ENCODE results near the gene CHST9. TPM values are rescaled to one million over a fixed set of nuclear protein-coding genes. Genes with fewer than 3 reads are reported as not detected.
"Not testable (repeated sequence)": the region's sequence is repeated elsewhere in the genome, so short reads cannot be mapped to it uniquely, and the experiment has no call there.

The CHST9 gene
- total RNA-seq, 4 donors from 2014 or later: 0.16 to 0.80 (median 0.41) TPM; not detected in 1

DNA sequence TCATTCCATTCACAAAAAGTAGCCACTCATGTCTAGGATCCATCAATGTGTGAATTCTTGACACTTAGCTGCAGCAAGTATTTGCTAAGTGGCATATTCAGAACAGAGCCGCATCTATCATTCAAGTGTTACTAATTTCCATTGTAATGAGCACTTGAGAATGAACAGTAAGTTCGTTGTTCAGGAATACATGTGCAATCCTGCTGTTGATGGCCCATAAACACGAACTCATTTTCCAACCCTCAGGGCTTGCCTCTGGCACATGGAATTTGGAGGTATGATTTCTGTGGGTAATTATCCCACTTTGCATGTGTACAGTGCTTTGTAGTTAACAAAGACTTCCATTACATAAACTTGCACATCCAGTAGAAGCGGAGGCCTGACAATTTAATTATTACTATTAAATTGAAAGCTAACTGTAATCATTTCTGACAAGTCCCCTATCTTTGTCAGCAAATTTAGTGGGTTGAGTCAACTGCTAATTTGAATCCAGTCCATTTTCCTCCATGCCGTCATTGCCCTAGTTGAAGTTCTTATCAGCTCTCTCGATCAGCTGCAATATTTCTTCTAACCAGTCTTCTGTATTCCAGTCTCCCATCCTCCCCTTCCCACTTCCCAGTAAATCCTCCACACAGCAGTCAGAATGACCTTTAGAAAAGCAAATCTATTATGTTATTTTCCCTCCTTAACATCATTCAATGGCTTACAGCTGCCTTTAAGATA, 203.6 kb downstream of the CHST9 start:
- WGBS, 2 donors (ENCODE audit: low coverage in 1 of 2): 68 to 69% methylated on average over 5 to 6 of the region's 6 CpGs
- in situ Hi-C loops (cut with MboI; ENCODE audit: low pct_ligation_motif_present in 1 of 4, low pct_unique_long_range_greater_than_20kb in 1 of 4, low sequenced_read_pairs in 3 of 4) (no loop called here), intact Hi-C loops (cut with DNase I; ENCODE audit: low total_unique reads) (no loop called here)
- no peak for DNase-seq
- H3K36me3 ChIP-seq: no peaks in the 10 kb centered on the region
- no peak overlapping the region for H3K4me3 ChIP-seq
- TF ChIP-seq, protein P1, sequence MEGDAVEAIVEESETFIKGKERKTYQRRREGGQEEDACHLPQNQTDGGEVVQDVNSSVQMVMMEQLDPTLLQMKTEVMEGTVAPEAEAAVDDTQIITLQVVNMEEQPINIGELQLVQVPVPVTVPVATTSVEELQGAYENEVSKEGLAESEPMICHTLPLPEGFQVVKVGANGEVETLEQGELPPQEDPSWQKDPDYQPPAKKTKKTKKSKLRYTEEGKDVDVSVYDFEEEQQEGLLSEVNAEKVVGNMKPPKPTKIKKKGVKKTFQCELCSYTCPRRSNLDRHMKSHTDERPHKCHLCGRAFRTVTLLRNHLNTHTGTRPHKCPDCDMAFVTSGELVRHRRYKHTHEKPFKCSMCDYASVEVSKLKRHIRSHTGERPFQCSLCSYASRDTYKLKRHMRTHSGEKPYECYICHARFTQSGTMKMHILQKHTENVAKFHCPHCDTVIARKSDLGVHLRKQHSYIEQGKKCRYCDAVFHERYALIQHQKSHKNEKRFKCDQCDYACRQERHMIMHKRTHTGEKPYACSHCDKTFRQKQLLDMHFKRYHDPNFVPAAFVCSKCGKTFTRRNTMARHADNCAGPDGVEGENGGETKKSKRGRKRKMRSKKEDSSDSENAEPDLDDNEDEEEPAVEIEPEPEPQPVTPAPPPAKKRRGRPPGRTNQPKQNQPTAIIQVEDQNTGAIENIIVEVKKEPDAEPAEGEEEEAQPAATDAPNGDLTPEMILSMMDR (IDR thresholded peaks at IDR 0.05): no peak
- TF ChIP-seq EP300 (IDR thresholded peaks at IDR 0.05; ENCODE audit: low read depth) (no peak), POLR2A (IDR thresholded peaks at IDR 0.05) (no peak), POLR2AphosphoS5 (IDR thresholded peaks at IDR 0.05) (no peak)
- H3K4me1 ChIP-seq: no peaks in the 10 kb centered on the region
- H3K27me3 ChIP-seq: no peaks in the 10 kb centered on the region
- H3K27ac ChIP-seq: no peak overlapping the region
- no peaks in the 10 kb centered on the region for H3K9me3 ChIP-seq

DNA sequence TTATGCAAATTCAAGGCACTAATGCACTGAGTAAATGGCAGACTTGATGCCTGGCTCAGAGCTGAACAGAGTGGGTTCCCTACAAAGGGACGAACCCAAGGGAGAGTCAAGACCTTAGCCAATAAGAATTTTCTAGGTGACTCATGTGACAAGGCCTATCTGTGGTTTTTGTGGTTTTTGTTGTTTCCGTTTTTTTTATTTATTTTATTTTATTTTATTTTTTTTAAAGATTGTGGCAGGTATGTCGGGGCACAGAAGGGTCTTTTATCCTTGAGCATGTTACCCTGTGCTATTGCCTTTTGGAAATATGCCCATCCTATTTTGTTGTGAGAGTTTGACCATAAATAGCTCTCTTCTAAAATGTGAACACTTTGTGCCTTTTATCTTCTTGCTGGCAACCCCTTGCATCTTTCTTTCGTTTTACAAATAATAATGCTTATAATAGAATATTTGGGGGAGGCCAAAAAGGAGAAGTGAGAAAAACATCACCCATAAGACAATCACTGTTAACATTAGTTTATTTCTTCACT, 206.2 kb downstream of the CHST9 start:
- Histone ChIP-seq H3K4me3 (no peak overlapping the region), H3K4me1 (no peaks in the 10 kb centered on the region), H3K36me3 (no peaks in the 10 kb centered on the region), H3K9me3 (no peaks in the 10 kb centered on the region), H3K27ac (no peak overlapping the region), H3K27me3 (no peaks in the 10 kb centered on the region)
- DNase-seq: no peak
- intact Hi-C loops (cut with DNase I; ENCODE audit: low total_unique reads) (no loop called here), in situ Hi-C loops (cut with MboI; ENCODE audit: low pct_ligation_motif_present in 1 of 4, low pct_unique_long_range_greater_than_20kb in 1 of 4, low sequenced_read_pairs in 3 of 4) (no loop called here)
- TF ChIP-seq EP300 (IDR thresholded peaks at IDR 0.05; ENCODE audit: low read depth) (no peak), POLR2A (IDR thresholded peaks at IDR 0.05) (no peak), POLR2AphosphoS5 (IDR thresholded peaks at IDR 0.05) (no peak)
- TF ChIP-seq, protein P1 (IDR thresholded peaks at IDR 0.05): no peak
- WGBS, 2 donors (ENCODE audit: low coverage in 1 of 2): 55 to 83% methylated on average over 4 of the region's 4 CpGs

DNA sequence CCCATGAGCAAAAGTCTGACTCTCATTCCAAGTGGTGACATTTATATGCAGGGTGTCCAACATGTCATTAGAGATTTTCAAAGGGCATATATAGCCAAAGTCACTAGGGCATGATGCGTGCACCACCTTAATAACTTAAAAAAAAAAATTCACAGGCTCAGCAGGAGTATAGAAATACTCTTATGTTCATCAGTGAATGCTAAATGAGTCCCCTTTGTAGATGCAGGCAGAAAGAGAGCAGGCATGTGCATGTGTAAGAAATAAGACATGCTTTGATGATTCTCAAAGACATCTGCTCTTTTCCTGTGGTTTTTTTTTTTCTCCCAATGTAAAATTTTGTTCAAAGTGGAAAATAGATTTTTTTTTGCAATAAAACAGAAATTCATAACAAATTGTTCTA, 207.3 kb downstream of the CHST9 start:
- DNase-seq: no peak
- H3K36me3 ChIP-seq: no peaks in the 10 kb centered on the region
- no peak overlapping the region for H3K27ac ChIP-seq
- intact Hi-C loops (cut with DNase I; ENCODE audit: low total_unique reads) (no loop called here), in situ Hi-C loops (cut with MboI; ENCODE audit: low pct_ligation_motif_present in 1 of 4, low pct_unique_long_range_greater_than_20kb in 1 of 4, low sequenced_read_pairs in 3 of 4) (no loop called here)
- no peaks in the 10 kb centered on the region for H3K9me3 ChIP-seq
- TF ChIP-seq, protein P1 (IDR thresholded peaks at IDR 0.05): no peak
- TF ChIP-seq POLR2AphosphoS5 (IDR thresholded peaks at IDR 0.05) (no peak), POLR2A (IDR thresholded peaks at IDR 0.05) (no peak), EP300 (IDR thresholded peaks at IDR 0.05; ENCODE audit: low read depth) (no peak)
- no peaks in the 10 kb centered on the region for H3K27me3 ChIP-seq
- 77 to 92% methylated on average over 1 of the region's 1 CpG for WGBS, 2 donors (ENCODE audit: low coverage in 1 of 2)
- H3K4me3 ChIP-seq: no peak overlapping the region
- no peaks in the 10 kb centered on the region for H3K4me1 ChIP-seq

DNA sequence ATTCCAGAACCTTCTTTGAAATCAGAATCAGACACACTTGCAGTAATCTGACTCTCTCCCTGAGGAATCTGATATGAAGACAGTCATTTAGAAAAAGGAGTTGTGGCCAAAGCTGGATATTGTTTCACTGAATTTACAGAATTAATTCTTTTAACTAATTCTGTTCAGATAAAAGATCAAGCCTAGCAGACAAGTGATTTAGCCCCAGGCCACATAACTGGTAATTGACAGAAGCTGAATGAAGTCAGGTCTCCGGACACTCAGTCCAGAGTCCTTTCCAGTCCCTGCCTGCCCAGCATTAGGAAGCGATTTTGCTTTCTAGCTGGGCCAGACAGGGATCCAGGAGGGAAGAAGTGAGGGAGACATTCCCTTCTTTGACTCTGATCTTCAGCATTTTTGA, 208.9 kb downstream of the CHST9 start:
- no peak overlapping the region for H3K27ac ChIP-seq
- intact Hi-C loops (cut with DNase I; ENCODE audit: low total_unique reads) (no loop called here), in situ Hi-C loops (cut with MboI; ENCODE audit: low pct_ligation_motif_present in 1 of 4, low pct_unique_long_range_greater_than_20kb in 1 of 4, low sequenced_read_pairs in 3 of 4) (no loop called here)
- 77 to 100% methylated on average over 1 to 2 of the region's 2 CpGs for WGBS, 2 donors (ENCODE audit: low coverage in 1 of 2)
- TF ChIP-seq, protein P1 (IDR thresholded peaks at IDR 0.05): no peak
- TF ChIP-seq POLR2A (IDR thresholded peaks at IDR 0.05) (no peak), POLR2AphosphoS5 (IDR thresholded peaks at IDR 0.05) (no peak), EP300 (IDR thresholded peaks at IDR 0.05; ENCODE audit: low read depth) (no peak)
- H3K36me3 ChIP-seq: no peaks in the 10 kb centered on the region
- DNase-seq: no peak
- no peaks in the 10 kb centered on the region for H3K9me3 ChIP-seq
- H3K4me3 ChIP-seq: no peak overlapping the region
- H3K4me1 ChIP-seq: no peaks in the 10 kb centered on the region
- no peaks in the 10 kb centered on the region for H3K27me3 ChIP-seq

DNA sequence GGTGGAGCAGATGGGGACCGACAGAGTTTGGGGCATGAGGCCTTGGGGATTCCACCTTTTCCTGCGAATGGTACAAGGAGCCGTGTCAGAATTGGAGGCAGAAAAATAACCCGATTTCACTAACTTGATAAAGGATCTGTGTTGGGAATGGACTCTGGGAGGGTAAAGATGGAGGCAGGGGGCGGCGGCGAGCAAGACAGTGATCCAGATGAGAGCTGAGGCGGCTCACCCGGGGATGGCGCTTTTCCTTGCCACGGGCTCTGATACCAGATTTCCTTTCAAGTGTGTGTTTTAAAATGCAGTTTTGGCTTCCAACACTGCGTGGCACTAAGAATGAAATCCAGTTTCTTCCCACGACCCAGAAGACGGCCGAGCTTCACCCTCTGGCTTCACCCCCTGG, 212.6 kb downstream of the CHST9 start:
- intact Hi-C loops (cut with DNase I; ENCODE audit: low total_unique reads); DNase-seq; H3K4me1 ChIP-seq; H3K27ac ChIP-seq; H3K4me3 ChIP-seq; in situ Hi-C loops (cut with MboI; ENCODE audit: low pct_ligation_motif_present in 1 of 4, low pct_unique_long_range_greater_than_20kb in 1 of 4, low sequenced_read_pairs in 3 of 4); H3K36me3 ChIP-seq; H3K9me3 ChIP-seq; H3K27me3 ChIP-seq: not testable (repeated sequence)
- WGBS, 2 donors (ENCODE audit: low coverage in 1 of 2): 92 to 96% methylated on average over 3 to 15 of the region's 15 CpGs

All from transverse colon (tissue), 4 donors.